Erythroblast (primary cell): ENCODE measurements around the gene UPF1.

Experiments
- GATA1 ChIP-seq: IDR thresholded peaks from 2 replicates; pipeline ENCODE4 v1.6.1; 2011; ENCODE audit warnings: low read depth, mild to moderate bottlenecking, control low read depth, low read length, moderate library complexity
- POLR2A ChIP-seq: IDR thresholded peaks from 2 replicates; pipeline ENCODE4 v1.6.1; 2011; ENCODE audit warnings: mild to moderate bottlenecking, low read length

- TF ChIP-seq POLR2A: no peak
- TF ChIP-seq GATA1: no peak
Observed at GRCh38 chr19:18782559-18783225, 49.1 kb upstream of the UPF1 start.
